ENCODE measurements around the gene PEX11G. TPM values are rescaled to one million over a fixed set of nuclear protein-coding genes. Genes with fewer than 3 reads are reported as not detected.

Gene PEX11G
- total RNA-seq, 4 donors from 2014 or later: 2.2 to 14.5 (median 8.9) TPM

- no peaks in the 10 kb centered on the region for H3K9me3 ChIP-seq
- TF ChIP-seq POLR2AphosphoS5 (IDR thresholded peaks at IDR 0.05): no peak
- no peak for TF ChIP-seq POLR2A (IDR thresholded peaks at IDR 0.05)
- no peak for TF ChIP-seq EP300 (IDR thresholded peaks at IDR 0.05; ENCODE audit: low read depth)
- TF ChIP-seq CTCF (IDR thresholded peaks at IDR 0.05): no peak
- no peak overlapping the region for H3K27ac ChIP-seq
- WGBS, 2 donors (ENCODE audit: low coverage in 1 of 2): 79% methylated on average over 6 of the region's 6 CpGs; no CpG with 5 or more reads in 1 of the 2 donors
- no peaks in the 10 kb centered on the region for H3K27me3 ChIP-seq
- in situ Hi-C loops (cut with MboI; ENCODE audit: low pct_ligation_motif_present in 1 of 4, low pct_unique_long_range_greater_than_20kb in 1 of 4, low sequenced_read_pairs in 3 of 4) (no loop called here), intact Hi-C loops (cut with DNase I; ENCODE audit: low total_unique reads) (no loop called here)
- no peak for DNase-seq
- no peaks in the 10 kb centered on the region for H3K4me1 ChIP-seq
- H3K4me3 ChIP-seq: no peak overlapping the region
- peaks cover 0 to 6% (median 2%) of the 10 kb centered on the region in 4 donors for H3K36me3 ChIP-seq
Measured at GRCh38 chr19:7475665-7476064, 13.2 kb downstream of the PEX11G start.

GRCh38 chr19:7471696-7472615 lies 16.9 kb downstream of the PEX11G start:
- in situ Hi-C loops (cut with MboI; ENCODE audit: low pct_ligation_motif_present in 1 of 4, low pct_unique_long_range_greater_than_20kb in 1 of 4, low sequenced_read_pairs in 3 of 4) (no loop called here), intact Hi-C loops (cut with DNase I; ENCODE audit: low total_unique reads) (no loop called here)
- H3K9me3 ChIP-seq: no peaks in the 10 kb centered on the region
- no peak overlapping the region for H3K4me3 ChIP-seq
- DNase-seq: no peak
- no peaks in the 10 kb centered on the region for H3K4me1 ChIP-seq
- WGBS, 2 donors (ENCODE audit: low coverage in 1 of 2): 84 to 87% methylated on average over 12 to 42 of the region's 42 CpGs
- no peaks in the 10 kb centered on the region for H3K27me3 ChIP-seq
- peaks cover 0 to 37% (median 11%) of the 10 kb centered on the region in 4 donors for H3K36me3 ChIP-seq
- H3K27ac ChIP-seq: no peak overlapping the region
- TF ChIP-seq POLR2A (IDR thresholded peaks at IDR 0.05) (no peak), EP300 (IDR thresholded peaks at IDR 0.05; ENCODE audit: low read depth) (no peak), CTCF (IDR thresholded peaks at IDR 0.05) (no peak), POLR2AphosphoS5 (IDR thresholded peaks at IDR 0.05) (no peak)

- DNase-seq: no peak
- H3K27ac ChIP-seq: no peak overlapping the region
- TF ChIP-seq POLR2AphosphoS5 (IDR thresholded peaks at IDR 0.05) (no peak), EP300 (IDR thresholded peaks at IDR 0.05; ENCODE audit: low read depth) (no peak), CTCF (IDR thresholded peaks at IDR 0.05) (no peak), POLR2A (IDR thresholded peaks at IDR 0.05) (no peak)
- H3K9me3 ChIP-seq: no peaks in the 10 kb centered on the region
- in situ Hi-C loops (cut with MboI; ENCODE audit: low pct_ligation_motif_present in 1 of 4, low pct_unique_long_range_greater_than_20kb in 1 of 4, low sequenced_read_pairs in 3 of 4): no loop called here
- WGBS, 2 donors (ENCODE audit: low coverage in 1 of 2): 90 to 91% methylated on average over 5 to 28 of the region's 31 CpGs
- peaks cover 0 to 40% (median 13%) of the 10 kb centered on the region in 4 donors for H3K36me3 ChIP-seq
- H3K27me3 ChIP-seq: no peaks in the 10 kb centered on the region
- intact Hi-C loops (cut with DNase I; ENCODE audit: low total_unique reads): no loop called here
- no peak overlapping the region for H3K4me3 ChIP-seq
- no peaks in the 10 kb centered on the region for H3K4me1 ChIP-seq
Measured at GRCh38 chr19:7470540-7471305, 18.1 kb downstream of the PEX11G start.

- no peaks in the 10 kb centered on the region for H3K27me3 ChIP-seq
- no peak overlapping the region for H3K27ac ChIP-seq
- H3K4me3 ChIP-seq: no peak overlapping the region
- peaks cover 0 to 40% (median 15%) of the 10 kb centered on the region in 4 donors for H3K36me3 ChIP-seq
- in situ Hi-C loops (cut with MboI; ENCODE audit: low pct_ligation_motif_present in 1 of 4, low pct_unique_long_range_greater_than_20kb in 1 of 4, low sequenced_read_pairs in 3 of 4) (no loop called here), intact Hi-C loops (cut with DNase I; ENCODE audit: low total_unique reads) (no loop called here)
- TF ChIP-seq EP300 (IDR thresholded peaks at IDR 0.05; ENCODE audit: low read depth) (no peak), POLR2AphosphoS5 (IDR thresholded peaks at IDR 0.05) (no peak), CTCF (IDR thresholded peaks at IDR 0.05) (no peak), POLR2A (IDR thresholded peaks at IDR 0.05) (no peak)
- 90% methylated on average over 31 of the region's 31 CpGs; no CpG with 5 or more reads in 1 of the 2 donors for WGBS, 2 donors (ENCODE audit: low coverage in 1 of 2)
- no peaks in the 10 kb centered on the region for H3K9me3 ChIP-seq
- DNase-seq: no peak
- H3K4me1 ChIP-seq: no peaks in the 10 kb centered on the region
Measured at GRCh38 chr19:7469669-7470285, 19.1 kb downstream of the PEX11G start.

Data from transverse colon (tissue), 4 donors.